Spleen (tissue), 11 donors: ENCODE measurements around the gene PRRT1B. TPM values are rescaled to one million over a fixed set of nuclear protein-coding genes. Genes with fewer than 3 reads are reported as not detected.

ENCODE experiments used
- DNase-seq: peaks from one replicate; pipeline ENCODE4 v3.0.0-alpha.2; 2020
- H3K27ac ChIP-seq, 8 donors: fragments of 200-600 bp; sonication (generic) in 7 of 8; 1 replicate in 4 of 8; 2 replicates in 4 of 8; pipeline versions ENCODE4 v1.5.0 to v1.8.0; 2016 to 2021; ENCODE audit warnings: inconsistent platforms in 4 of 8, mild to moderate bottlenecking in 4 of 8, moderate library complexity in 1 of 8
- H3K27me3 ChIP-seq, 7 donors: fragments of 200-600 bp; sonication (generic) in 6 of 7; replicated peaks in 1 of 7; 1 replicate in 4 of 7; 2 replicates in 3 of 7; pipeline versions ENCODE4 v1.5.0 to v1.8.0; 2016 to 2021; ENCODE audit warnings: inconsistent platforms in 3 of 7, mild to moderate bottlenecking in 1 of 7
- H3K36me3 ChIP-seq, 6 donors: fragments of 200-600 bp; sonication (generic) in 5 of 6; 1 replicate in 4 of 6; 2 replicates in 2 of 6; pipeline versions ENCODE4 v1.5.0 to v1.8.0; 2016 to 2021; ENCODE audit warnings: inconsistent platforms in 2 of 6
- H3K4me1 ChIP-seq, 6 donors: fragments of 200-600 bp; sonication (generic) in 5 of 6; 1 replicate in 3 of 6; 2 replicates in 3 of 6; pipeline versions ENCODE4 v1.5.0 to v1.8.0; 2016 to 2021; ENCODE audit warnings: inconsistent platforms in 3 of 6
- H3K4me3 ChIP-seq, 8 donors: fragments of 200-600 bp; sonication (generic) in 7 of 8; 1 replicate in 4 of 8; 2 replicates in 4 of 8; pipeline versions ENCODE4 v1.5.0 to v1.8.0; 2016 to 2021; ENCODE audit warnings: inconsistent platforms in 4 of 8, mild to moderate bottlenecking in 4 of 8, moderate library complexity in 2 of 8
- H3K9me3 ChIP-seq, 8 donors: fragments of 200-600 bp; sonication (generic) in 7 of 8; 1 replicate in 4 of 8; 2 replicates in 4 of 8; pipeline versions ENCODE4 v1.5.0 to v1.8.0; 2016 to 2021; ENCODE audit warnings: inconsistent platforms in 4 of 8
- POLR2A ChIP-seq, 3 donors: fragments of 450-650 bp; IDR thresholded peaks; one replicate each; pipeline ENCODE4 v1.5.1; 2017; ENCODE audit warnings: antibody characterized with exemption in 3 of 3, mild to moderate bottlenecking in 1 of 3
- POLR2AphosphoS5 ChIP-seq, 3 donors: sonication (generic); formaldehyde crosslinking; IDR thresholded peaks; one replicate each; pipeline ENCODE4 v1.5.1; 2017; ENCODE audit warnings: antibody characterized with exemption in 3 of 3
- WGBS, 5 donors: extraction: QIAGEN DNeasy Blood & Tissue Kit in 3 of 5; methylation state at CpG; one replicate each; pipeline versions ENCODE4 v1.1.5 to v1.1.7; 2013 to 2018; 5-methylcytosine and 5-hydroxymethylcytosine counted together
- intact Hi-C: fragments of 100-400 bp; cut with DNase I; formaldehyde crosslinking; loops from one replicate; pipeline ENCODE4 v1.15.0; 2023; ENCODE audit warnings: low total_unique reads
- polyA plus RNA-seq, 3 donors: library from polyadenylated mRNA; stranded (reverse); fragments of 200-250 nt; gene quantifications; one replicate each; pipeline ENCODE4 v1.2.1, GENCODE V29; 2013
- total RNA-seq, 7 donors: library from RNA; depleted of rRNA in 3 of 7; stranded (reverse); fragments of >200 nt in 3 of 7; fragmentation: NEBNext Ultra II Directional in 4 of 7; extraction: Animal tissue kit (Norgen Biotek cat#: 25700) in 4 of 7; gene quantifications; one replicate each; pipeline versions ENCODE4 v1.1.0 to v1.2.1, GENCODE V29; 2016 to 2021
- TF ChIP-seq, protein P1 (sequence below), 11 experiments: fragments of 200-600 bp in 7 of 11; fragments of 450-650 bp in 4 of 11; sonication (generic) in 4 of 11; IDR thresholded peaks in 8 of 11; conservative IDR thresholded peaks in 3 of 11; 1 replicate in 7 of 11; 2 replicates in 4 of 11; pipeline versions ENCODE4 v1.4.0 to v1.8.0; 2016 to 2021; ENCODE audit warnings: antibody characterized with exemption in 11 of 11, inconsistent platforms in 4 of 11, mild to moderate bottlenecking in 1 of 11
- donor health status: healthy with polysubstance abuse.
- donor health status: DM: no; HTN: no; CAD: no; lungs with moderate emphysema.
- donor health status: DM: no; HTN: no; CAD: no.
- donor health status: Bipolar disorder and iron deficiency.
- donor health status: healthy.
- donor health status: DM: no; HTN: no; CAD: no.
- donor health status: DM: yes; HTN: yes; CAD: no.

Gene PRRT1B
- total and polyA plus RNA-seq, 10 donors = not detected

DNA sequence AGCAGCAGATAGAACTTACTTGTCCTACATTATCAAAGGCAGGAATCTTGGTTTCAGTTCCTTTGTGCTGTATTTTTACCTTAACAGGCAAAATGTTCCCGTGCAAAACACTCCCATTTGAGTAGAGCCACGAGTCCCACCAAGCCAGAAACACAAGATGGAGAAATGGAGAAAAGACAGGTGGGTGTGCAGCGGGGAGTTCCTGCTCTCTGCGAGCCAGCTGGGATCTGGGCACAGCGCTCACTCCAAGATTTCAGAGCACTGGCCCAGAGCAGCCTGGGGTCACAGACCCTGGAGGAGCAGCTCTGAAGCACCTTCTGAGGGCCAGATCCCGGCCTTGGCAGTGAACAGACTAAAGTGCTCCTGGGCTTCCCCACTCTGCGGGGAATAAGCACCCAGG is 17.1 kb upstream of the PRRT1B start:
- no peak for DNase-seq
- Histone ChIP-seq H3K9me3 (no peaks in the 10 kb centered on the region), H3K36me3 (peaks cover 0 to 69% (median 63%) of the 10 kb centered on the region in 6 donors), H3K4me3 (no peak overlapping the region), H3K4me1 (peaks cover 10 to 32% (median 22%) of the 10 kb centered on the region in 6 donors), H3K27me3 (no peaks in the 10 kb centered on the region), H3K27ac (no peak overlapping the region)
- WGBS, 5 donors = 86 to 93% (median 92%) methylated on average over 7 of the region's 7 CpGs
- intact Hi-C loops = no loop called here
- TF ChIP-seq, protein P1, sequence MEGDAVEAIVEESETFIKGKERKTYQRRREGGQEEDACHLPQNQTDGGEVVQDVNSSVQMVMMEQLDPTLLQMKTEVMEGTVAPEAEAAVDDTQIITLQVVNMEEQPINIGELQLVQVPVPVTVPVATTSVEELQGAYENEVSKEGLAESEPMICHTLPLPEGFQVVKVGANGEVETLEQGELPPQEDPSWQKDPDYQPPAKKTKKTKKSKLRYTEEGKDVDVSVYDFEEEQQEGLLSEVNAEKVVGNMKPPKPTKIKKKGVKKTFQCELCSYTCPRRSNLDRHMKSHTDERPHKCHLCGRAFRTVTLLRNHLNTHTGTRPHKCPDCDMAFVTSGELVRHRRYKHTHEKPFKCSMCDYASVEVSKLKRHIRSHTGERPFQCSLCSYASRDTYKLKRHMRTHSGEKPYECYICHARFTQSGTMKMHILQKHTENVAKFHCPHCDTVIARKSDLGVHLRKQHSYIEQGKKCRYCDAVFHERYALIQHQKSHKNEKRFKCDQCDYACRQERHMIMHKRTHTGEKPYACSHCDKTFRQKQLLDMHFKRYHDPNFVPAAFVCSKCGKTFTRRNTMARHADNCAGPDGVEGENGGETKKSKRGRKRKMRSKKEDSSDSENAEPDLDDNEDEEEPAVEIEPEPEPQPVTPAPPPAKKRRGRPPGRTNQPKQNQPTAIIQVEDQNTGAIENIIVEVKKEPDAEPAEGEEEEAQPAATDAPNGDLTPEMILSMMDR (IDR thresholded peaks at IDR 0.05 in 8 of 11, conservative IDR thresholded peaks at IDR 0.05 in 3 of 11) = no peak
- no peak for TF ChIP-seq POLR2AphosphoS5 (IDR thresholded peaks at IDR 0.05)
- TF ChIP-seq POLR2A (IDR thresholded peaks at IDR 0.05) = no peak

DNA sequence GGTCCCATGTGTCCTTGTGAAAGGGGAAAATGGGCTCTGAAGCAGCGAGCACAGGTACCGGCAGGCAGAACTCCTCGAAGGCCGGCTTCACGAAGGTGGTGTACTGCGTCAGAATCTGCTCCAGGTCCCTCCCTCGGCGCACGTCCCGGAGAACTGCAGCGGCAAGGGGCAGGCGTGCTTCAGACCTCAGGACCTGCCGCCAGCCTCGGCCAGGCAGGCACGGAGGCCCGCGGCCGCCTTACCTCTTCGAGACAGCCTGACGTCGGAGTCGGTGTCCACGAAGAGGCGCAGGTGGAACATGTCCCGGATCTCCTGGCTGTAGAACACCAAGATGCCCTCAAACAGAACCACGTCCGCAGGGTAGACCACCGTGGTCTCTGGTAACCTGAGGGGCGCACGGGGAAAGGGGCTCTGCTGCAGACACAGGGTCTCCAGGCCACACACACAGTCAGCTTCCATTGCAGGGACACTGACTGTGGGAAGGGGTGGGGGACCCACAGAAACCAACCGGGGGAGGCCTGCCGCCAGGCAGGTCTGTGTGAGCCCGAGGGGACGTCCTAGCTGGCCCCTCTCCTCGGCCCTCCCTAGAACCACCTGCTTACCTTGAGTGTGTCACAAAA is 16.3 kb upstream of the PRRT1B start:
- Histone ChIP-seq H3K4me1 (peaks cover 10 to 34% (median 22%) of the 10 kb centered on the region in 6 donors), H3K4me3 (no peak overlapping the region), H3K36me3 (peaks cover 0 to 61% (median 55%) of the 10 kb centered on the region in 6 donors), H3K27me3 (no peaks in the 10 kb centered on the region), H3K9me3 (no peaks in the 10 kb centered on the region), H3K27ac (no peak overlapping the region)
- DNase-seq = no peak
- intact Hi-C loops = no loop called here
- TF ChIP-seq POLR2A (IDR thresholded peaks at IDR 0.05) (no peak), POLR2AphosphoS5 (IDR thresholded peaks at IDR 0.05) (no peak)
- TF ChIP-seq, protein P1 (IDR thresholded peaks at IDR 0.05 in 8 of 11, conservative IDR thresholded peaks at IDR 0.05 in 3 of 11) = no peak
- WGBS, 5 donors = 94 to 97% (median 97%) methylated on average over 32 to 35 of the region's 35 CpGs

DNA sequence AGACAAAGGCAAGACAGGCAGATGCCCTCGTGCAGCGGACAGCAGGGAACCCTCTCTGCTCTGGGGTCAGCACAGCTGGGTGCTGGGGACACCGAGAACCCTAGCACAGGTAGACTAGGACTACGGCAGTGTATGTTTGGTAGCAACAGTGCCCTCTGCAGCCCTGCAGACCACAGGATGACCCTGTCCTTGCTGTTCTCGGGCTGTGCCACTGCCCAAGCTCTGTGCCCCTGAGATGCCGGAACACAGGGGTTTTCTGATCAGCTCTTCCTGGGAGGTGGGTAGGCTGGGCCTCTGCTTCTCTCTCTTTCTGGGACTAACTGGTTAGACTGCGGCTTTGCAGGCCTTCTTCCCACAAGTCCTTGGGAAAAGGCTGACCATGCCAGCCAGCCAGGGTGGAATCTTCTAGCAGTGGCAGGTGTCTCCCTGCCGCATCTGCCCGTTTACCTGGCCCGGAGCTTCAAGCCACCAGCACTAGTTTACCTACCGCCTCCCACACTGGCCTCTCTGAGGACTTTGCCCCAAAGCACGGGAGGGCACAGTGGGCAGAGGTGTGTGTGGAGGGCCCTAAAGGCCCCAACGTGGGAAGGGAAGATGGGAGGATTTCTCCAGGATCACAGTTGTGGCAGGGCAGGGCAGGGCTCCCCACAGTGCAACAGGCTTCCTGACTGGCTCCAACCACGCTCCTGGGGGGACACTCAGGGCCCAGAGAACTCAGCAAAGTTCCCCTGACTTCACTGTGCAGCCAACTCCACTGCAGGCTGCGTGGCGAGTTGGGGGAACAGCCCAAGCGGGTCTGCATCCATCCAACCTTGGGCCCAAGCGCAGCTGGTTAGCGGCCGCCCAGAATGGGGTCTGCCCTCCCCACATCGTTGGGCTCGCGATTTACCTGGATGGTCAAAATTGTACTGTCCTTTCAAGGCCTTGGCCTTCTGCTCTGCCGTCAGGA is 15.5 kb upstream of the PRRT1B start:
- H3K9me3 ChIP-seq = no peaks in the 10 kb centered on the region
- intact Hi-C loops = no loop called here
- 59 to 78% (median 72%) methylated on average over 14 to 24 of the region's 24 CpGs for WGBS, 5 donors
- TF ChIP-seq POLR2A (IDR thresholded peaks at IDR 0.05) (no peak), POLR2AphosphoS5 (IDR thresholded peaks at IDR 0.05) (no peak)
- TF ChIP-seq, protein P1 (IDR thresholded peaks at IDR 0.05 in 8 of 11, conservative IDR thresholded peaks at IDR 0.05 in 3 of 11) = no peak
- peak overlapping the region in 5 of 8 donors; percentile 82 to 93 (median 88) for H3K27ac ChIP-seq
- H3K4me1 ChIP-seq = peaks cover 10 to 42% (median 27%) of the 10 kb centered on the region in 6 donors
- H3K4me3 ChIP-seq = peak overlapping the region; percentile 78 to 99 (median 96)
- DNase-seq = no peak
- no peaks in the 10 kb centered on the region for H3K27me3 ChIP-seq
- peaks cover 0 to 52% (median 46%) of the 10 kb centered on the region in 6 donors for H3K36me3 ChIP-seq

DNA sequence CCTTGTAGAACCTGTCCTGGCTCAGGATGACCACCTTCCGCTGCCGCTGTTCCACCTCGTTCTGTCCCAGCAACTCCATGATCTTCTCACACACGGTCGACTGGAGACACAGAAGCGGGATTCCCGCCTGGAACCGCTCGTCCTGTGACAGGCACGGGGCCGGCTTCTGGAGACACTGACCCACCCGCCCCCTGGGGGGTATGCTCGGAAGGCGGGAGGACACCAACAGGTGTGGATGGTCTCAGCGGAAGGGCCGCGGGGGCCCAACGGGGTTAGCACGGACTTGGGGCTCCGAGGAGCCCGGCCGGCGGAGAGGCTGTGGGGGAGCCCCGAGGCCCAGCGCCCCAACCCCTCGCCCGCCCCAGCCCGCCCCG is 14.8 kb upstream of the PRRT1B start:
- Histone ChIP-seq H3K27me3 (no peaks in the 10 kb centered on the region), H3K4me1 (peaks cover 10 to 49% (median 27%) of the 10 kb centered on the region in 6 donors), H3K4me3 (peak overlapping the region; percentile 78 to 99 (median 96)), H3K9me3 (no peaks in the 10 kb centered on the region), H3K27ac (peak overlapping the region; percentile 75 to 93 (median 84)), H3K36me3 (peaks cover 0 to 45% (median 41%) of the 10 kb centered on the region in 6 donors)
- intact Hi-C loops = no loop called here
- DNase-seq = peak; percentile 86
- WGBS, 5 donors = 0 to 5% (median 5%) methylated on average over 10 to 29 of the region's 29 CpGs
- TF ChIP-seq POLR2AphosphoS5 (IDR thresholded peaks at IDR 0.05) (no peak), POLR2A (IDR thresholded peaks at IDR 0.05) (no peak)
- TF ChIP-seq, protein P1 (IDR thresholded peaks at IDR 0.05 in 8 of 11, conservative IDR thresholded peaks at IDR 0.05 in 3 of 11) = peak in 3 of 11 experiments; percentile 12 to 36 (median 31)
